ENCODE results near the gene NACC1.

NACC1 gene

DNA sequence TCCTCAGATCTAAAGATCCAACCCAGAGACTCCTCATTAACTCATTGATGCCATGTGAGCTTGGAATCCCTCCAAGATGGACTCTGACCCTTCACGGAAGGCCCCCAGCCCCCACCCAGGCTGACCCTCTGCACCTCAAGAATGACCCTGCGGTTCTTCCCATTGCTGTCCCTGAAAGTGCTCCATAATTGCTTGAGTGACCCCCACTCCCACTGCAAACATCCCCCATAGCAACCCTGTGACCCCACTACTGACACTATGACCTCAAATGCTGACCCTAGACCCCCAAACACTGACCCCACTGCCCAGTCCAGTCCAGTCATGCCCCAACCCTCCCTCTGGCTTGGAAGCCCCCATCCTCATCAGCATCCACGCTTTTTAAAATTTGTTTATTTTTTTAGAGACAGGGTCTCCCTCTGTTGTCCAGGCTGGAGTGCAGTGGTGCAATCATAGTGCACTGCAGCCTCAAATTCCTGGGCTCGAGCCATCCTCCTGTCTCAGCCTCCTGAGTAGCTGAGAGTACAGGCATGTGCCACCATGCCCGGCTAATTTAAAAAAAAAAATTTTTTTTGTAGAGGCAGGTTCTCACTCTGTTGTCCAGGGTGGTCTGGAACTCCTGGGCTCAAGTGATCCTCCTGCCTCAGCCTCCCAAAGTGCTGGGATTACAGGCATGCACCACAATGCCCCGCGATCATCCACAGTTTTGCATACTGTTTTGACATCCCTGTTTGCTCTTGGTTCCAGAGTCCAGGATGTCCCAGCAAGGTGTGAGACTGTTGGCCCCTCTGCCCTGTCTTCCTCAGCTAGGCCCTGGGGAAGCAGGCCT is 16.3 kb upstream of the NACC1 start:
- Histone ChIP-seq H3K4me1 (ENCODE audit: insufficient read depth, low read length) (peaks cover 9% of the 10 kb centered on the region; the same call in 1 of the 2 replicates), H3K9ac (ENCODE audit: low read depth, low read length) (peak overlapping the region; percentile 16; the same call in 1 of the 2 replicates), H3K36me3 (ENCODE audit: insufficient read depth, low read length) (no peaks in the 10 kb centered on the region), H3K9me3 (ENCODE audit: control insufficient read depth, insufficient read depth, low read length) (no peaks in the 10 kb centered on the region)

DNA sequence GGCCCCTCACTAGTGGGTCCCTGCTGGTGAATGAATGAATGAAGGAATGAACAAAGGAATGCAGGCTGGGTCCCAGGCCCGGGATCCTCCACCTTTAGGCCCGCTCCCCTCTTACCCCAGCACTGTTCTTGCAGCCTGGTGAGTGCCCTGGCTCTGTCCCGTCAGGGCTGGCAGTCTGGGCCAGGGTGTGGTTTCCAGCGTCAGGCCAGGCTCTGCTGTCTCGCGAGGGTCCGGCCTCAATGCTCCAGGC is 15.7 kb upstream of the NACC1 start:
- peaks cover 2% of the 10 kb centered on the region for H3K36me3 ChIP-seq (ENCODE audit: insufficient read depth, low read length)
- peaks cover 5% of the 10 kb centered on the region; the same call in 1 of the 2 replicates for H3K4me1 ChIP-seq (ENCODE audit: insufficient read depth, low read length)
- no peaks in the 10 kb centered on the region for H3K9me3 ChIP-seq (ENCODE audit: control insufficient read depth, insufficient read depth, low read length)
- H3K9ac ChIP-seq (ENCODE audit: low read depth, low read length): peak overlapping the region; percentile 16; the same call in 1 of the 2 replicates

- Histone ChIP-seq H3K4me1 (ENCODE audit: insufficient read depth, low read length) (peaks cover 5% of the 10 kb centered on the region; the same call in 1 of the 2 replicates), H3K9me3 (ENCODE audit: control insufficient read depth, insufficient read depth, low read length) (no peaks in the 10 kb centered on the region), H3K36me3 (ENCODE audit: insufficient read depth, low read length) (peaks cover 5% of the 10 kb centered on the region), H3K9ac (ENCODE audit: low read depth, low read length) (peak within 1 kb of the TSS; percentile 16)
These were observed 15.1 kb upstream of the NACC1 start, which contains the start of gene LYL1 for GRCh38 chr19:13102666-13103580. Gene LYL1, minus strand, starts transcription at chr19:13102858. Its CDS starts 1,687 bp downstream, at chr19:13101171.

GRCh38 chr19:13103581-13104359 is 14.3 kb upstream of the NACC1 start:
- Histone ChIP-seq H3K9ac (ENCODE audit: low read depth, low read length) (no peak overlapping the region), H3K36me3 (ENCODE audit: insufficient read depth, low read length) (peaks cover 8% of the 10 kb centered on the region), H3K4me1 (ENCODE audit: insufficient read depth, low read length) (peaks cover 5% of the 10 kb centered on the region; the same call in 1 of the 2 replicates), H3K9me3 (ENCODE audit: control insufficient read depth, insufficient read depth, low read length) (no peaks in the 10 kb centered on the region)

- no peak overlapping the region; the same call in 1 of the 2 replicates for H3K9ac ChIP-seq (ENCODE audit: low read depth, low read length)
These were observed 13.7 kb upstream of the NACC1 start for GRCh38 chr19:13104360-13104847.

DNA sequence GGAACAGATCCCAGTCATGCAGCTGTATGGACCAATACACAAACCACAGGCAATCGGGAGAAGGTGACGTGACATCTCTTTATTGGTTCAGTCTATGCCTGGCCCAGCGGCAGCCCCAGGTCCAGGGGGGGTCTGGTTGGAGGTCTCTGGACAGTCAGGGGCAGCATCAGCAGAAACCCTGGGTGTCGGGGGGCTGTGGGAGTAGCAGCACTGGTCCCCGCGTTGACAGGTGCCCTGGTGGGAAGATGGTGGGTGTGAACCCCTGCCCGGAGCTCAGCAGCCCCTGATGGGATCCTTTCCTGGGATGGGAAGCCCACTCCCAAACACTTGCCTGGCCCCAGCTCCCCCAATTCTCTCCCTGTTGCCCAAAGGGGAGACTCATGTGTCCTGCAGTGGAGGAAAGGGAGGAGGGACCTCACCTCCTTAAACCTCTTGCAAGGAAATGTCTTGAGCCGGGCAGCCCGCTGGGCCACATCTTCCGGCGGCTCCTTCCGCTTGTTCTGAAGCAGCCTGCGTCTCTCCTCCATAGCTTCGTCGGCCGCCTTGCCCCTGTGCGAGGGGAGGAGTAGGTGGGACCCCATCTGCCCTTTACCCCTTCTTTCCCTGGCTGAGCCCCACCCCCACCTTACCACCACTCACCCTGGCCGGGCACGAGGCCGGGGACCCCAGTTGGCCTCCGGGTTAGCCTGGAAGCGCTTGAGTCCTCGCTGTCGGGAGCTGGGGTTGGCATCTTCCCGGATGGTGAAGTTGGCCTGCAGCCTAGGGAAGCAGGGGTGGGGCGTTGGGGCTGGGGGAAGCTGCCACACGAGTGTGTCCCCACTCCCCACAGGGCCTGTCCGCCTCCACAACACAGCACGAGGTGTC is 13.0 kb upstream of the NACC1 start:
- no peak overlapping the region for H3K9ac ChIP-seq (ENCODE audit: low read depth, low read length)
- H3K4me1 ChIP-seq (ENCODE audit: insufficient read depth, low read length): peaks cover 5% of the 10 kb centered on the region; the same call in 1 of the 2 replicates
- no peaks in the 10 kb centered on the region for H3K9me3 ChIP-seq (ENCODE audit: control insufficient read depth, insufficient read depth, low read length)
- H3K36me3 ChIP-seq (ENCODE audit: insufficient read depth, low read length): peaks cover 8% of the 10 kb centered on the region

More at GRCh38 chr19:13104360-13104847, 13.7 kb upstream of the NACC1 start:
- Histone ChIP-seq H3K36me3 (ENCODE audit: insufficient read depth, low read length) (peaks cover 8% of the 10 kb centered on the region), H3K4me1 (ENCODE audit: insufficient read depth, low read length) (peaks cover 5% of the 10 kb centered on the region; the same call in 1 of the 2 replicates), H3K9me3 (ENCODE audit: control insufficient read depth, insufficient read depth, low read length) (no peaks in the 10 kb centered on the region)

- Histone ChIP-seq H3K9ac (ENCODE audit: low read depth, low read length) (no peak overlapping the region), H3K4me1 (ENCODE audit: insufficient read depth, low read length) (no peaks in the 10 kb centered on the region), H3K36me3 (ENCODE audit: insufficient read depth, low read length) (peaks cover 11% of the 10 kb centered on the region), H3K9me3 (ENCODE audit: control insufficient read depth, insufficient read depth, low read length) (no peaks in the 10 kb centered on the region)
These were observed 8.5 kb upstream of the NACC1 start for GRCh38 chr19:13109361-13110098.

GRCh38 chr19:13110099-13110610 is 7.9 kb upstream of the NACC1 start:
- peaks cover 11% of the 10 kb centered on the region for H3K36me3 ChIP-seq (ENCODE audit: insufficient read depth, low read length)
- no peaks in the 10 kb centered on the region for H3K9me3 ChIP-seq (ENCODE audit: control insufficient read depth, insufficient read depth, low read length)
- H3K9ac ChIP-seq (ENCODE audit: low read depth, low read length): no peak overlapping the region
- H3K4me1 ChIP-seq (ENCODE audit: insufficient read depth, low read length): no peaks in the 10 kb centered on the region

GRCh38 chr19:13112555-13112954 is 5.5 kb upstream of the NACC1 start:
- H3K36me3 ChIP-seq (ENCODE audit: insufficient read depth, low read length): peaks cover 7% of the 10 kb centered on the region
- no peaks in the 10 kb centered on the region for H3K4me1 ChIP-seq (ENCODE audit: insufficient read depth, low read length)
- H3K9me3 ChIP-seq (ENCODE audit: control insufficient read depth, insufficient read depth, low read length): no peaks in the 10 kb centered on the region
- no peak overlapping the region for H3K9ac ChIP-seq (ENCODE audit: low read depth, low read length)

DNA sequence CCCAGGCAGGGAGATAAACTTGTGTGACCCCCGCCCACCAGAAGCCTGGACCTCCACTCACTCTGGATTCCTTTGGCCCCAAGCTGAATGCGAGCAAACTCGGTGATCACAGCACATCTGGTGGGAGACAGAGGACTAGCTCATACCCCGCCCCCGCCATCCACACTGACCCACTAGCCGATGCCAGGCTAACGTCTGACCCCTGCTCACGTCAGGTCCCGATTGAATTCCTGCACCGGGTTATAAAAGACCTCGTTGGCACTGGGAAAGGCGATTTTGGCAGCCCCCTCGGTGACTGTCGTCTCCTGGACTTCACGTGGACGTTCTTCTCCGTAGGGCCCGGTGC is 2.2 kb upstream of the NACC1 start:
- Histone ChIP-seq H3K36me3 (ENCODE audit: insufficient read depth, low read length) (no peaks in the 10 kb centered on the region; the same call in 1 of the 2 replicates), H3K9me3 (ENCODE audit: control insufficient read depth, insufficient read depth, low read length) (no peaks in the 10 kb centered on the region), H3K9ac (ENCODE audit: low read depth, low read length) (peak overlapping the region; percentile 75), H3K4me1 (ENCODE audit: insufficient read depth, low read length) (peaks cover 16% of the 10 kb centered on the region)

- no peaks in the 10 kb centered on the region; the same call in 1 of the 2 replicates for H3K36me3 ChIP-seq (ENCODE audit: insufficient read depth, low read length)
- peaks cover 21% of the 10 kb centered on the region for H3K4me1 ChIP-seq (ENCODE audit: insufficient read depth, low read length)
- H3K9me3 ChIP-seq (ENCODE audit: control insufficient read depth, insufficient read depth, low read length): no peaks in the 10 kb centered on the region
- peak within 1 kb of the TSS; percentile 75 for H3K9ac ChIP-seq (ENCODE audit: low read depth, low read length)
These were observed 1.5 kb upstream of the NACC1 start, which contains the start of gene TRMT1 for GRCh38 chr19:13116282-13117175. Gene TRMT1, minus strand, starts transcription at chr19:13116740. Its CDS starts 341 bp downstream, at chr19:13116399.
